Measurements from ENCODE around the gene MMAB. TPM values are rescaled to one million over a fixed set of nuclear protein-coding genes. Genes with fewer than 3 reads are reported as not detected.

The MMAB gene
- total and polyA plus RNA-seq, 2 donors (not counting 3 experiments of a cell fraction or from before 2014, with no cell fraction given) = 39.1 to 46.0 TPM

DNA sequence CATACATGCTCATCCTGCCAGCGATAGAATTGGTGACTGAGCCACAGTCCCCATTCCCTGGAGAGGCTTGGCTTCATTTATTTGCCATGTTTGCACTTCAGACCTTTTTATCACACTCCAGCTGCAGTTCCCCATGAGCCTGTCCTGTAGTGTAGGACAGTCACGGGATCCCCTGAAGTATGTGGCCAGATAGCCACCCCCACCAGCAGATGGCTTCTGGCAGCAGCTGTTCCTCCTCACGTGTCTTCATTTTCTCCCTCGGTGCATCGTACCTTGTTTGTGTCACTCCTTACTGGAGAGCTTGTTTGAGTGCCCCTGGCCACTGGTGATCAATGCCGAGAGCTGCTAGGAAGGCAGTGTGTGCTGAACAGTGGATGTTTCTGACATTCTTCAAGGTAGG, 55.7 kb downstream of the MMAB start:
- no peak overlapping the region for H2AFZ ChIP-seq (ENCODE audit: low read depth, low read length)
- DNase-seq (ENCODE audit: low read depth, low spot score) (no peak), FAIRE-seq (no peak)
- no peaks in the 10 kb centered on the region for H3K27me3 ChIP-seq (ENCODE audit: control insufficient read depth in 2 of 2, insufficient read depth in 2 of 2, low read length in 2 of 2)
- peaks cover 27% of the 10 kb centered on the region for H3K4me1 ChIP-seq (ENCODE audit: control insufficient read depth, extremely low read depth, insufficient read depth, low read length)
- H3K79me2 ChIP-seq (ENCODE audit: control insufficient read depth, insufficient read depth, low read length) = no peaks in the 10 kb centered on the region
- ChIA-PET CTCF (interaction anchor here (0.8 to 3.8 kb wide), 5 partner anchors 9 to 259 kb away, joined by 3 to 139 read pairs (median 17); partner anchors contain the start of genes MMAB and MVK), POLR2A (no interaction called here)
- H3K9me1 ChIP-seq (replicated peaks; ENCODE audit: control insufficient read depth, extremely low read depth, insufficient read depth, low read length) = no peaks in the 10 kb centered on the region
- H3K4me2 ChIP-seq (ENCODE audit: insufficient read depth, low read length) = no peak overlapping the region
- no peak overlapping the region for H3K4me3 ChIP-seq (replicated peaks in 1 of 3; ENCODE audit: insufficient read depth in 1 of 3, low read depth in 1 of 3, low read length in 3 of 3)
- H4K20me1 ChIP-seq (replicated peaks; ENCODE audit: control insufficient read depth, extremely low read depth, insufficient read depth, low read length) = no peaks in the 10 kb centered on the region
- no peaks in the 10 kb centered on the region for H3K9me3 ChIP-seq (replicated peaks; ENCODE audit: control insufficient read depth, insufficient read depth, low read length)
- TF ChIP-seq FOS (IDR thresholded peaks at IDR 0.05; ENCODE audit: borderline replicate concordance, insufficient read depth, low read length) (no peak), JUN (IDR thresholded peaks at IDR 0.05; ENCODE audit: borderline replicate concordance, insufficient read depth, insufficient read length, low read depth) (no peak), POLR2AphosphoS5 (IDR thresholded peaks at IDR 0.05; ENCODE audit: insufficient read depth, low read depth, low read length) (no peak), POLR2A (IDR thresholded peaks at IDR 0.05; ENCODE audit: low read depth, low read length) (no peak), EZH2 (IDR thresholded peaks at IDR 0.05; ENCODE audit: borderline replicate concordance, low read depth, low read length, severe bottlenecking) (no peak), GATA2 (IDR thresholded peaks at IDR 0.05; ENCODE audit: insufficient read depth, insufficient read length, low read depth, low read length) (no peak), MYC (IDR thresholded peaks at IDR 0.05; ENCODE audit: low read depth, low read length) (no peak)
- TF ChIP-seq, protein P1, sequence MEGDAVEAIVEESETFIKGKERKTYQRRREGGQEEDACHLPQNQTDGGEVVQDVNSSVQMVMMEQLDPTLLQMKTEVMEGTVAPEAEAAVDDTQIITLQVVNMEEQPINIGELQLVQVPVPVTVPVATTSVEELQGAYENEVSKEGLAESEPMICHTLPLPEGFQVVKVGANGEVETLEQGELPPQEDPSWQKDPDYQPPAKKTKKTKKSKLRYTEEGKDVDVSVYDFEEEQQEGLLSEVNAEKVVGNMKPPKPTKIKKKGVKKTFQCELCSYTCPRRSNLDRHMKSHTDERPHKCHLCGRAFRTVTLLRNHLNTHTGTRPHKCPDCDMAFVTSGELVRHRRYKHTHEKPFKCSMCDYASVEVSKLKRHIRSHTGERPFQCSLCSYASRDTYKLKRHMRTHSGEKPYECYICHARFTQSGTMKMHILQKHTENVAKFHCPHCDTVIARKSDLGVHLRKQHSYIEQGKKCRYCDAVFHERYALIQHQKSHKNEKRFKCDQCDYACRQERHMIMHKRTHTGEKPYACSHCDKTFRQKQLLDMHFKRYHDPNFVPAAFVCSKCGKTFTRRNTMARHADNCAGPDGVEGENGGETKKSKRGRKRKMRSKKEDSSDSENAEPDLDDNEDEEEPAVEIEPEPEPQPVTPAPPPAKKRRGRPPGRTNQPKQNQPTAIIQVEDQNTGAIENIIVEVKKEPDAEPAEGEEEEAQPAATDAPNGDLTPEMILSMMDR (IDR thresholded peaks at IDR 0.05; ENCODE audit: extremely low read depth in 1 of 2, insufficient read depth in 1 of 2, low read depth in 1 of 2, low read length in 2 of 2) = no peak
- TF ChIP-seq, protein P2, sequence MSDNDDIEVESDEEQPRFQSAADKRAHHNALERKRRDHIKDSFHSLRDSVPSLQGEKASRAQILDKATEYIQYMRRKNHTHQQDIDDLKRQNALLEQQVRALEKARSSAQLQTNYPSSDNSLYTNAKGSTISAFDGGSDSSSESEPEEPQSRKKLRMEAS (IDR thresholded peaks at IDR 0.05; ENCODE audit: insufficient read depth, insufficient read length) = no peak
- no TSS peak for BruUV-seq (replicated peaks)
- intact Hi-C loops (cut with micrococcal nuclease) = loop anchor here (1.0 to 2.0 kb wide), 3 partner anchors 55 to 363 kb away; partner anchors contain the start of gene GLTP
- dilution Hi-C loops (cut with MboI; ENCODE audit: extremely low pct_ligation_motif_present, low sequenced_read_pairs) = no loop called here
- peaks cover 0 to 36% of the 10 kb centered on the region in 2 experiments for H3K36me3 ChIP-seq (ENCODE audit: control insufficient read depth in 2 of 2, extremely low read depth in 1 of 2, insufficient read depth in 2 of 2, low read length in 2 of 2)
- no peak overlapping the region for H3K27ac ChIP-seq (ENCODE audit: insufficient read depth, low read depth, low read length)
- no peak overlapping the region for H3K9ac ChIP-seq (replicated peaks; ENCODE audit: extremely low read depth, insufficient read depth, low read length)

Data from endothelial cell of umbilical vein (primary cell).